Neural progenitor cell (in vitro differentiated cells): ENCODE results near the gene SMARCD3. TPM values are rescaled to one million over a fixed set of nuclear protein-coding genes. Genes with fewer than 3 reads are reported as not detected.

Experiments
- DNase-seq: peaks from one replicate; pipeline ENCODE4 v3.0.0-alpha.2; 2016; ENCODE audit warnings: low spot score
- H2AFZ ChIP-seq: fragments of 200-600 bp; sonication (generic); replicated peaks from 2 replicates; pipeline ENCODE4 v1.6.1; 2016; ENCODE audit warnings: antibody characterized with exemption
- H3F3A ChIP-seq: fragments of 200-600 bp; sonication (generic); 2 replicates; pipeline ENCODE4 v1.6.1; 2016; ENCODE audit warnings: antibody characterized with exemption, low read depth
- H3K27ac ChIP-seq: fragments of 200-600 bp; sonication (generic); 2 replicates; pipeline ENCODE4 v1.5.1; 2016; ENCODE audit warnings: mild to moderate bottlenecking
- H3K27me3 ChIP-seq: fragments of 200-600 bp; sonication (generic); 2 replicates; pipeline ENCODE4 v1.6.1; 2016; ENCODE audit warnings: mild to moderate bottlenecking, moderate library complexity
- H3K36me3 ChIP-seq: fragments of 200-600 bp; sonication (generic); 2 replicates; pipeline ENCODE4 v1.5.1; 2016
- H3K4me1 ChIP-seq: fragments of 200-600 bp; sonication (generic); 2 replicates; pipeline ENCODE4 v1.6.1; 2016; ENCODE audit warnings: mixed run types
- H3K4me2 ChIP-seq: fragments of 200-600 bp; sonication (generic); 2 replicates; pipeline ENCODE4 v1.6.1; 2016
- H3K4me3 ChIP-seq: fragments of 200-600 bp; sonication (generic); 2 replicates; pipeline ENCODE4 v1.5.1; 2016
- H3K79me2 ChIP-seq: fragments of 200-600 bp; sonication (generic); 2 replicates; pipeline ENCODE4 v1.6.1; 2016; ENCODE audit warnings: low read depth
- H3K9ac ChIP-seq: fragments of 200-600 bp; sonication (generic); 2 replicates; pipeline ENCODE4 v1.6.1; 2016
- H3K9me3 ChIP-seq: fragments of 200-600 bp; sonication (generic); 2 replicates; pipeline ENCODE4 v1.5.1; 2016; ENCODE audit warnings: low read depth
- H4K20me1 ChIP-seq: fragments of 200-600 bp; sonication (generic); 2 replicates; pipeline ENCODE4 v1.6.1; 2016; ENCODE audit warnings: low read depth
- H3K27ac Mint-ChIP-seq: 3 replicates; pipeline ENCODE4 v1.8.0; 2021; ENCODE audit warnings: mixed read lengths
- H3K27me3 Mint-ChIP-seq: 2 replicates; pipeline ENCODE4 v1.8.0; 2022; ENCODE audit warnings: low read depth, mild to moderate bottlenecking, inconsistent platforms, moderate library complexity, mixed read lengths; ENCODE audit not compliant: insufficient read depth
- H3K36me3 Mint-ChIP-seq: 3 replicates; pipeline ENCODE4 v1.8.0; 2021; ENCODE audit warnings: mixed read lengths
- H3K4me1 Mint-ChIP-seq: 3 replicates; pipeline ENCODE4 v1.8.0; 2021; ENCODE audit warnings: mixed read lengths
- H3K4me3 Mint-ChIP-seq: 3 replicates; pipeline ENCODE4 v1.8.0; 2021; ENCODE audit warnings: mild to moderate bottlenecking, moderate library complexity, mixed read lengths
- H3K9me3 Mint-ChIP-seq: 3 replicates; pipeline ENCODE4 v1.8.0; 2020; ENCODE audit warnings: mixed read lengths
- EZH2 ChIP-seq: fragments of 200-600 bp; sonication (generic); IDR thresholded peaks from 2 replicates; pipeline ENCODE4 v1.6.1; 2017; ENCODE audit warnings: antibody characterized with exemption, mild to moderate bottlenecking, moderate library complexity
- EZH2phosphoT487 ChIP-seq: fragments of 200-600 bp; sonication (generic); IDR thresholded peaks from 2 replicates; pipeline ENCODE4 v1.6.1; 2017; ENCODE audit warnings: antibody characterized with exemption
- total RNA-seq: library from RNA; depleted of rRNA; stranded (reverse); fragments of >200 nt; gene quantifications from 2 replicates; pipeline ENCODE4 v1.2.3, GENCODE V29; 2015; ENCODE audit warnings: low replicate concordance
- TF ChIP-seq, protein P1 (sequence below): fragments of 200-600 bp; sonication (generic); IDR thresholded peaks from 2 replicates; pipeline ENCODE4 v1.5.1; 2017; ENCODE audit warnings: antibody characterized with exemption, mild to moderate bottlenecking

SMARCD3 gene
- total RNA-seq, 1 donor from 2014 or later, result 11.0 TPM

DNA sequence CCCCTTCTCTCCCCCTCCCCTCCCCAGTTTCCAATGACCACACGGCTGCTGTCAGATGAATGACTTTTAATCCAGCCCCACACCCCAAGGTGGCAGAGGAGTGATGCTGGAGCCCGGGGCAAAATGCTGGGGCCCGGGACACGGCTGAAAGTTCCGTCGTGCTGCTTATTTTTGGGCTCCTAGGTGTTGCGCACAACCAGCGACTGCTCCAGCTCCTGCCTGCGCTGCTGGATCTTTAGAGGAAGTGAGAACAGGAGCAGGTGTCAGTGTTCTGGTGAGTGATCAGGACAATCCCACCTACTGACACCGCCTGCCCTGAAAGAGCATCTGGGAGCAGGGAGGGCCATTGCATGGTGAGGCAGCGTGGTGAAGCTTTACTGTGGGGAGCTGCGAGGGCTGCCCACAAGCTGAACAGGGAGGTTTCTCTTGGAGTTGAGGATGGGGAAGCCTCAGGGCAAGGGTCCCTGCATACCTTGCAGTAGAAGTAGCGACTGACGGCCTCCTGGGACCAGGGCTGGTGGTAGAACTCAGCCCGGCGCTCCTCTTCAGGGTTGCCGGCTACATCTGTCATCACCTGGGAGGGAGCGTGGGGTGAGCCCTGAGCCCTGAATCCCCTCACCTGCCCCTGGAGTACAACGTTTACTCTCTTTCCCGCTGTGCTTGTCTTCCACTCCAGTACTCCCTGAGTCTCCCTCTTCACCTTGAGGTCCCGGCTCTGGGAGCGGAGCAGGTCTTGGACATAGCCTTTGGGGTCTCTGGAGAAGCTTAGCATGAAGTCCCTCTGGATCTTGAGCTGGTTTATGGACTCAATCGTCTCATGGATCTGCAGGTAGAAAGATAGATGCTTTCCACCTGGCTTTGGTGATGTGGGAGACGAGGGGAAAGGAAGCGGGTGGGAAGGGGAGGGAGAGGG is 9.3 kb downstream of the SMARCD3 start:
- Histone ChIP-seq H3K4me2 (no peak overlapping the region), H3K4me1 (peaks cover 16% of the 10 kb centered on the region), H4K20me1 (peaks cover 9% of the 10 kb centered on the region), H3K27ac (no peak overlapping the region), H2AFZ (no peak overlapping the region), H3K27me3 (no peaks in the 10 kb centered on the region), H3K79me2 (peaks cover 8% of the 10 kb centered on the region), H3K9ac (no peak overlapping the region), H3F3A (no peaks in the 10 kb centered on the region), H3K4me3 (no peak overlapping the region), H3K9me3 (no peaks in the 10 kb centered on the region), H3K36me3 (no peaks in the 10 kb centered on the region)
- no peak for DNase-seq
- Mint-ChIP-seq H3K4me3 (no peak overlapping the region), H3K36me3 (peaks cover 20% of the 10 kb centered on the region), H3K4me1 (peaks cover 18% of the 10 kb centered on the region), H3K9me3 (no peaks in the 10 kb centered on the region), H3K27ac (no peak overlapping the region), H3K27me3 (peaks cover 8% of the 10 kb centered on the region)
- TF ChIP-seq, protein P1, sequence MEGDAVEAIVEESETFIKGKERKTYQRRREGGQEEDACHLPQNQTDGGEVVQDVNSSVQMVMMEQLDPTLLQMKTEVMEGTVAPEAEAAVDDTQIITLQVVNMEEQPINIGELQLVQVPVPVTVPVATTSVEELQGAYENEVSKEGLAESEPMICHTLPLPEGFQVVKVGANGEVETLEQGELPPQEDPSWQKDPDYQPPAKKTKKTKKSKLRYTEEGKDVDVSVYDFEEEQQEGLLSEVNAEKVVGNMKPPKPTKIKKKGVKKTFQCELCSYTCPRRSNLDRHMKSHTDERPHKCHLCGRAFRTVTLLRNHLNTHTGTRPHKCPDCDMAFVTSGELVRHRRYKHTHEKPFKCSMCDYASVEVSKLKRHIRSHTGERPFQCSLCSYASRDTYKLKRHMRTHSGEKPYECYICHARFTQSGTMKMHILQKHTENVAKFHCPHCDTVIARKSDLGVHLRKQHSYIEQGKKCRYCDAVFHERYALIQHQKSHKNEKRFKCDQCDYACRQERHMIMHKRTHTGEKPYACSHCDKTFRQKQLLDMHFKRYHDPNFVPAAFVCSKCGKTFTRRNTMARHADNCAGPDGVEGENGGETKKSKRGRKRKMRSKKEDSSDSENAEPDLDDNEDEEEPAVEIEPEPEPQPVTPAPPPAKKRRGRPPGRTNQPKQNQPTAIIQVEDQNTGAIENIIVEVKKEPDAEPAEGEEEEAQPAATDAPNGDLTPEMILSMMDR, result no peak
- TF ChIP-seq EZH2, result no peak
- no peak for TF ChIP-seq EZH2phosphoT487

DNA sequence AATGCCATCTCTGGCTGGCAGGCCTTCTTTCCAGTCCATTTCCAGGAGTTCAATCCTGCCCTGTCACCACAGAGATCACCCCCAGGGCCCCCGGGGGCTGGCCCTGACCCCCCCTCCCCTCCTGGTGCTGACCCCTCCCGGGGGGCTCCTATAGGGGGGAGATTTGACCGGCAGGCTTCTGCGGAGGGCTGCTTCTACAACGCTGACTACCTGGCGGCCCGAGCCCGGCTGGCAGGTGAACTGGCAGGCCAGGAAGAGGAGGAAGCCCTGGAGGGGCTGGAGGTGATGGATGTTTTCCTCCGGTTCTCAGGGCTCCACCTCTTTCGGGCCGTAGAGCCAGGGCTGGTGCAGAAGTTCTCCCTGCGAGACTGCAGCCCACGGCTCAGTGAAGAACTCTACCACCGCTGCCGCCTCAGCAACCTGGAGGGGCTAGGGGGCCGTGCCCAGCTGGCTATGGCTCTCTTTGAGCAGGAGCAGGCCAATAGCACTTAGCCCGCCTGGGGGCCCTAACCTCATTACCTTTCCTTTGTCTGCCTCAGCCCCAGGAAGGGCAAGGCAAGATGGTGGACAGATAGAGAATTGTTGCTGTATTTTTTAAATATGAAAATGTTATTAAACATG is 10.2 kb downstream of the SMARCD3 start:
- Mint-ChIP-seq H3K36me3 (peaks cover 20% of the 10 kb centered on the region), H3K4me3 (no peak overlapping the region), H3K9me3 (no peaks in the 10 kb centered on the region), H3K4me1 (peaks cover 15% of the 10 kb centered on the region), H3K27me3 (peaks cover 8% of the 10 kb centered on the region), H3K27ac (no peak overlapping the region)
- Histone ChIP-seq H3K36me3 (no peaks in the 10 kb centered on the region), H2AFZ (no peak overlapping the region), H4K20me1 (peaks cover 14% of the 10 kb centered on the region), H3K4me3 (no peak overlapping the region), H3K79me2 (peaks cover 17% of the 10 kb centered on the region), H3K9ac (no peak overlapping the region), H3K27ac (no peak overlapping the region), H3K9me3 (no peaks in the 10 kb centered on the region), H3K4me1 (peaks cover 14% of the 10 kb centered on the region), H3K4me2 (no peak overlapping the region), H3K27me3 (no peaks in the 10 kb centered on the region), H3F3A (no peaks in the 10 kb centered on the region)
- DNase-seq, result no peak
- TF ChIP-seq EZH2 (no peak), EZH2phosphoT487 (no peak)
- TF ChIP-seq, protein P1, result no peak

DNA sequence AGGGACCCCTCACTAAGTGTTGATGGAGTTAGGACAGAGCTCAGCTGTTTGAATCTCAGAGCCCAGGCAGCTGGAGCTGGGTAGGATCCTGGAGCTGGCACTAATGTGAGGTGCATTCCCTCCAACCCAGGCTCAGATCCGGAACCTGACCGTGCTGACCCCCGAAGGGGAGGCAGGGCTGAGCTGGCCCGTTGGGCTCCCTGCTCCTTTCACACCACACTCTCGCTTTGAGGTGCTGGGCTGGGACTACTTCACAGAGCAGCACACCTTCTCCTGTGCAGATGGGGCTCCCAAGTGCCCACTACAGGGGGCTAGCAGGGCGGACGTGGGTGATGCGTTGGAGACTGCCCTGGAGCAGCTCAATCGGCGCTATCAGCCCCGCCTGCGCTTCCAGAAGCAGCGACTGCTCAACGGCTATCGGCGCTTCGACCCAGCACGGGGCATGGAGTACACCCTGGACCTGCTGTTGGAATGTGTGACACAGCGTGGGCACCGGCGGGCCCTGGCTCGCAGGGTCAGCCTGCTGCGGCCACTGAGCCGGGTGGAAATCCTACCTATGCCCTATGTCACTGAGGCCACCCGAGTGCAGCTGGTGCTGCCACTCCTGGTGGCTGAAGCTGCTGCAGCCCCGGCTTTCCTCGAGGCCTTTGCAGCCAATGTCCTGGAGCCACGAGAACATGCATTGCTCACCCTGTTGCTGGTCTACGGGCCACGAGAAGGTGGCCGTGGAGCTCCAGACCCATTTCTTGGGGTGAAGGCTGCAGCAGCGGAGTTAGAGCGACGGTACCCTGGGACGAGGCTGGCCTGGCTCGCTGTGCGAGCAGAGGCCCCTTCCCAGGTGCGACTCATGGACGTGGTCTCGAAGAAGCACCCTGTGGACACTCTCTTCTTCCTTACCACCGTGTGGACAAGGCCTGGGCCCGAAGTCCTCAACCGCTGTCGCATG is 11.0 kb downstream of the SMARCD3 start:
- Mint-ChIP-seq H3K4me3 (no peak overlapping the region), H3K27me3 (peaks cover 9% of the 10 kb centered on the region), H3K4me1 (peaks cover 12% of the 10 kb centered on the region), H3K9me3 (no peaks in the 10 kb centered on the region), H3K36me3 (peaks cover 20% of the 10 kb centered on the region), H3K27ac (no peak overlapping the region)
- no peaks in the 10 kb centered on the region for H3K36me3 ChIP-seq
- H3K9me3 ChIP-seq, result no peaks in the 10 kb centered on the region
- H3K4me2 ChIP-seq, result no peak overlapping the region
- no peak overlapping the region for H3K27ac ChIP-seq
- H4K20me1 ChIP-seq, result peaks cover 17% of the 10 kb centered on the region
- no peaks in the 10 kb centered on the region for H3F3A ChIP-seq
- TF ChIP-seq, protein P1, result no peak
- no peak for TF ChIP-seq EZH2
- TF ChIP-seq EZH2phosphoT487, result no peak
- no peak overlapping the region for H2AFZ ChIP-seq
- no peak overlapping the region for H3K9ac ChIP-seq
- peaks cover 9% of the 10 kb centered on the region for H3K4me1 ChIP-seq
- H3K4me3 ChIP-seq, result no peak overlapping the region
- H3K79me2 ChIP-seq, result peaks cover 25% of the 10 kb centered on the region
- no peaks in the 10 kb centered on the region for H3K27me3 ChIP-seq
- no peak for DNase-seq
